ENCODE data around the gene ZMYM3.
"Not testable (repeated sequence)": the region's sequence is repeated elsewhere in the genome, so short reads cannot be mapped to it uniquely, and the experiment has no call there.

Gene ZMYM3

GRCh38 chrX:71254092-71254963 is at the start of gene ZMYM3:
ZMYM3 (minus strand) TSS chrX:71254140; CDS start chrX:71253255, 885 bp downstream.
- peak; percentile 83 for DNase-seq

GRCh38 chrX:71302461-71303213 is 48.7 kb upstream of the ZMYM3 start:
- no peak for DNase-seq

GRCh38 chrX:71301195-71301924 is 47.4 kb upstream of the ZMYM3 start, which contains the start of gene ITGB1BP2:
ITGB1BP2 (plus strand) TSS chrX:71301750; CDS start chrX:71301807, 57 bp downstream.
- no peak for DNase-seq

- not testable (repeated sequence) for DNase-seq
These were observed 46.6 kb upstream of the ZMYM3 start for GRCh38 chrX:71300495-71300894.

- not testable (repeated sequence) for DNase-seq
These were observed 46.1 kb upstream of the ZMYM3 start for GRCh38 chrX:71300064-71300463.

- no peak for DNase-seq
These were observed 44.2 kb upstream of the ZMYM3 start for GRCh38 chrX:71298119-71298518.

GRCh38 chrX:71296806-71297205 is 42.9 kb upstream of the ZMYM3 start:
- DNase-seq: no peak

- DNase-seq: no peak
These were observed 38.9 kb upstream of the ZMYM3 start for GRCh38 chrX:71292669-71293365.

- no peak for DNase-seq
These were observed 37.4 kb upstream of the ZMYM3 start for GRCh38 chrX:71291381-71291780.

GRCh38 chrX:71285929-71286328 is 32.0 kb upstream of the ZMYM3 start:
- DNase-seq: no peak

GRCh38 chrX:71283403-71284143 is 29.6 kb upstream of the ZMYM3 start, which contains the start of gene NONO:
NONO (plus strand) TSS chrX:71283635; CDS start chrX:71290638, 7,003 bp downstream.
- DNase-seq: peak; percentile 85

- DNase-seq: peak; percentile 70
These were observed 28.8 kb upstream of the ZMYM3 start for GRCh38 chrX:71282514-71283402.

- not testable (repeated sequence) for DNase-seq
These were observed 27.4 kb upstream of the ZMYM3 start for GRCh38 chrX:71281300-71281699.

GRCh38 chrX:71272313-71272712 is 18.4 kb upstream of the ZMYM3 start:
- not testable (repeated sequence) for DNase-seq

- no peak for DNase-seq
These were observed 16.0 kb upstream of the ZMYM3 start for GRCh38 chrX:71269801-71270395.

- DNase-seq: not testable (repeated sequence)
These were observed 14.7 kb upstream of the ZMYM3 start for GRCh38 chrX:71268624-71269023.

- no peak for DNase-seq
These were observed 2.9 kb upstream of the ZMYM3 start for GRCh38 chrX:71256856-71257255.

GRCh38 chrX:71256051-71256450 is 2.1 kb upstream of the ZMYM3 start:
- no peak for DNase-seq

GRCh38 chrX:71253253-71254091 is 468 bp downstream of the ZMYM3 start:
- peak; percentile 43 for DNase-seq

All from stimulated activated CD4-positive, alpha-beta T cell treated with anti-CD3 and anti-CD28 coated beads, Interleukin-15, amount 100 ng/mL, for 24 hours (primary cell).